Right lobe of liver (tissue), 4 donors: ENCODE measurements around the gene BRIP1.

Experiments
- CTCF ChIP-seq, 4 donors: fragments of 200-600 bp in 3 of 4; fragments of 450-650 bp in 1 of 4; IDR thresholded peaks; one replicate each; pipeline versions ENCODE4 v1.5.1 to v1.8.0; 2016 to 2022; ENCODE audit warnings: antibody characterized with exemption in 4 of 4, mild to moderate bottlenecking in 2 of 4
- POLR2A ChIP-seq: fragments of 450-650 bp; IDR thresholded peaks from one replicate; pipeline ENCODE4 v1.6.1; 2017; ENCODE audit warnings: antibody characterized with exemption, mild to moderate bottlenecking
- donor health status: DM: no; HTN: no; CAD: no.
- donor health status: DM: no; HTN: no; CAD: no.
- donor health status: DM: no; HTN: yes; CAD: no.

- no peak for TF ChIP-seq POLR2A
- TF ChIP-seq CTCF (IDR thresholded peaks at IDR 0.05), result no peak
Measured at GRCh38 chr17:61701978-61702377, 161.3 kb downstream of the BRIP1 start.
